Glomerular visceral epithelial cell (primary cell): Measurements from ENCODE around the gene RDM1.

Source experiments
- DNase-seq: peaks from one replicate; pipeline ENCODE4 v3.0.0-alpha.2; 2016; ENCODE audit errors: extremely low spot score

Gene RDM1

GRCh38 chr17:35872196-35872980 lies 58.2 kb downstream of the RDM1 start:
- DNase-seq: no peak

DNA sequence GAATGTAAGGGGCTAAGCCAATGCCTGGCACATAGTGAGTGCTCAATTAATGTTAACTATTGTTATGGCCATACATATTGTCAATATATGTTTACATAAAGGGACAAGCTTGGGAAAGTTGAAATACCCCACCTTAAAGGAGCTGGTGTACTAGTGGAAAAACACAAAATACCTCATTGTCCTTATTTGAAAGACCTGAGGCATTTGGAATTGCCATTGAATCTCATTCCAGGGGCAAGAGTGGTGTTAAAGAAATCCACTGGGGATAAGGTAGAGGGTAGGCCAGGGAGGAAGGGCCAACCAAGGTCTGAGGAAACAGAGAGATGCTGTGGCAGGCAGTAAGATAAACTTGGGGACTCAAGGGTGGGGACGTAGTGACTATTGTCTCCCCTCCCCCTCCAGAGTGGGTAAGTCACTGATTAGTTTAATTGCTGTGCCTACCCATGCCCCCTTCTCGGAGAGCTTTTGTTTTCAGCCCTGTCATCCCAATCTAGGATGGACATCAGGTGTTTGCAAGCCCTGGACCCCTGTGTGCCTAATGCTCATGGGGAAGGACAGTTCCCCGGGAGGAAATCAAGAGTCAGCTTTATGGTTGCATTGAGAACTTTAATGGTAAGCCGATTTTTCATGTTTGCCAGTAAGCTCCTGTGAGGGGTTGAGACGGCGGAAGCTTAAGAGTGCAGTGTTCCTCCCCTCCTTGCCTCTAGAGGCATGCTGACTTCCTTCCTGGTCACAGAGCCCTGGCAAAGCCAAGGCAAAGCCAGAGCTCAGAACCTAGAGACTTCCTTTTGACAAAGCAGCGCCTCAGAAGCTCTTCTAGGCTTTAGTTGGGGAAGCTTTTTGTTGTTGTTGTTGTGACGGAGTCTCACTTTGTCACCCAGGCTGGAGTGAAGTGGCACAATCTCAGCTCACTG lies 59.4 kb downstream of the RDM1 start:
- no peak for DNase-seq

DNA sequence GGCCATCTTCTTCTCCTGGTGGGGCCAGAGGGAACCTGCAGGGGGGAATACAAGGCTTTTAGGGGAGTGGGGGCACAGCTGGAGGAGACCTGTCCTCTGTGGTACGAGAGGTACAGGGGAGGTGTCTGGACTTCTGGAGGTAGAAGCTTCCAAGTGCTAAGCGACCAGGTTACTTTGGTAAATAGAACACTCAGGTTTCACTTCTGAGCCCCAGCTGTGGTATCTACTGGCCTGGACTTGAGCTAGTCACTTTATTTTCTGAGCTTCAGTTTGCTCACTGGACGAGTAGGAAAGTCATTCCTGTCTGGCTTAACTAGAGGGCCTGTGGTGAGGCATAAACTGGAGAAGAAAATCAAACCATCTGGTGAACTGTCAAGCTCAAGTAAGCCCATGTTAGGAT lies 61.8 kb downstream of the RDM1 start, which contains the start of gene HEATR9:
TSS of gene HEATR9 (minus strand) at position 155 of the 400 bp plus-strand sequence. CDS start at position 6, 149 bp downstream.
- no peak for DNase-seq
